Gastroesophageal sphincter (tissue), 4 donors: ENCODE data around the gene SPARCL1. TPM values are rescaled to one million over a fixed set of nuclear protein-coding genes. Genes with fewer than 3 reads are reported as not detected.

Source experiments
- ATAC-seq: fragments of 150-250 bp; one replicate; pipeline ENCODE4 v1.9.1; 2016; ENCODE audit warnings: mild to moderate bottlenecking, moderate library complexity
- H3K27ac ChIP-seq, 4 donors: fragments of 200-600 bp; sonication (generic) in 3 of 4; 1 replicate in 3 of 4; 2 replicates in 1 of 4; pipeline ENCODE4 v1.5.1; 2016 to 2019
- H3K27me3 ChIP-seq: fragments of 200-600 bp; sonication (generic); one replicate; pipeline ENCODE4 v1.5.1; 2019
- H3K36me3 ChIP-seq, 2 donors: fragments of 200-600 bp; sonication (generic); one replicate each; pipeline ENCODE4 v1.5.1; 2019; ENCODE audit warnings: control low read depth in 1 of 2
- H3K4me1 ChIP-seq, 3 donors: fragments of 200-600 bp; sonication (generic); 1 replicate in 2 of 3; 2 replicates in 1 of 3; pipeline ENCODE4 v1.5.1; 2016 to 2019; ENCODE audit warnings: control low read depth in 2 of 3
- H3K4me3 ChIP-seq, 2 donors: fragments of 200-600 bp; sonication (generic); one replicate each; pipeline ENCODE4 v1.5.1; 2019; ENCODE audit warnings: mild to moderate bottlenecking in 1 of 2, moderate library complexity in 1 of 2
- H3K9me3 ChIP-seq, 3 donors: fragments of 200-600 bp; sonication (generic); one replicate each; pipeline ENCODE4 v1.5.1; 2017 to 2019; ENCODE audit warnings: control low read depth in 2 of 3
- EP300 ChIP-seq: sonication (generic); formaldehyde crosslinking; IDR thresholded peaks from one replicate; pipeline ENCODE4 v1.6.1; 2017; ENCODE audit warnings: antibody characterized with exemption, mild to moderate bottlenecking
- POLR2A ChIP-seq, 2 donors: fragments of 450-650 bp; IDR thresholded peaks; one replicate each; pipeline ENCODE4 v1.6.1; 2017; ENCODE audit warnings: antibody characterized with exemption in 2 of 2, mild to moderate bottlenecking in 2 of 2, moderate library complexity in 1 of 2
- POLR2AphosphoS5 ChIP-seq: sonication (generic); formaldehyde crosslinking; IDR thresholded peaks from one replicate; pipeline ENCODE4 v1.6.1; 2017; ENCODE audit warnings: antibody characterized with exemption
- WGBS, 2 donors: methylation state at CpG; one replicate each; pipeline ENCODE4 v1.1.5; 2018; ENCODE audit warnings: low coverage in 1 of 2; 5-methylcytosine and 5-hydroxymethylcytosine counted together
- total RNA-seq, 4 donors: library from RNA; depleted of rRNA; stranded (reverse); fragments of >200 nt; gene quantifications; one replicate each; pipeline ENCODE4 v1.1.0, GENCODE V29; 2016
- TF ChIP-seq, protein P1 (sequence below), 4 experiments: fragments of 200-600 bp in 2 of 4; fragments of 450-650 bp in 2 of 4; sonication (generic) in 1 of 4; IDR thresholded peaks; one replicate each; pipeline ENCODE4 v1.5.1; 2017 to 2019; ENCODE audit warnings: antibody characterized with exemption in 4 of 4, mild to moderate bottlenecking in 2 of 4, moderate library complexity in 2 of 4

SPARCL1 gene
- total RNA-seq, 4 donors from 2014 or later: 1,558 to 2,335 (median 1,828) TPM

DNA sequence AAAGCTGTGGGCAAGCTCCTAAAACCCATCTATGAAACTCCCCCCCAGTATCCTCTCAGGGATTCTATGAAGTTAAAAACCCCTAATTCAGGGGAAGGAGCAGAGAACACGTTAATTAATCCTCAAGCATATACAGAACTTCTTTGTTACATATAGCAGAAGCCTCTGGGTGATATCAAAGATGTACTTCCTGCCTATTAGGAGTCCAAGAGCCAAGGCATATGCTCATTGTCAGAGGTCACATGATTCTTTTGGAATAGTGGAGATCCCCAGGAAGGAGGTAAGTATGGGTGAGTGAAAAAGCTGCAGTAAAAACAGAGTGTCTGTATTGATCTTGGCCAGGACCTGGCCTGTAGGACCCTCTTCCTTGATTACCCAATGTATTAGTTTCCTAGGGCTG, 2.9 kb upstream of the SPARCL1 start:
- H3K4me3 ChIP-seq: no peak overlapping the region
- H3K36me3 ChIP-seq: no peaks in the 10 kb centered on the region
- TF ChIP-seq POLR2AphosphoS5: no peak
- no peak for TF ChIP-seq POLR2A (IDR thresholded peaks at IDR 0.05)
- peaks cover 0 to 28% (median 23%) of the 10 kb centered on the region in 3 donors for H3K4me1 ChIP-seq
- ATAC-seq: no peak
- H3K27me3 ChIP-seq: no peaks in the 10 kb centered on the region
- peak overlapping the region; percentile 91 to 99 (median 96) for H3K27ac ChIP-seq
- 39 to 40% methylated on average over 1 of the region's 1 CpG for WGBS, 2 donors
- no peaks in the 10 kb centered on the region for H3K9me3 ChIP-seq

DNA sequence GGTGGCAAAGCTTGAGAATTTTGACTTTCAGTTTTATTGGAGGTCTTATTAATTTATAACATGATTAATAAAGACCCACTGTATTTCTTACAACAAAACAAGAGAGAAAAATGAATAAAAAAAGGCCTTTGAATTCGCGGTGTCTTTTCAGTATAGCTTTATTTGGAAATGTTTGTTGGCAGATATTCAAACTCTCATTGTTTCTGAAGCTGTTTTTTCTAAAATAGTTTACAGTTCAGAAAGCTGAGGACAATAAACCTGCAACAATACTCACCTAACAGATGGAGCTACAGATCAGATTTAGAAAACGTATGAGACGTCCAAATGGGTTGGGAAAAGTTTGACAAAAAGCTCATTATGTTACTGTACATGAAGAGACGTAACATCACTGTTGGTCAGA, 2.4 kb upstream of the SPARCL1 start:
- H3K36me3 ChIP-seq: no peaks in the 10 kb centered on the region
- H3K4me1 ChIP-seq: peaks cover 0 to 28% (median 23%) of the 10 kb centered on the region in 3 donors
- H3K9me3 ChIP-seq: no peaks in the 10 kb centered on the region
- H3K27me3 ChIP-seq: no peaks in the 10 kb centered on the region
- H3K4me3 ChIP-seq: no peak overlapping the region
- peak overlapping the region; percentile 91 to 99 (median 96) for H3K27ac ChIP-seq
- 29 to 52% methylated on average over 5 of the region's 5 CpGs for WGBS, 2 donors
- no peak for TF ChIP-seq POLR2A (IDR thresholded peaks at IDR 0.05)
- TF ChIP-seq, protein P1, sequence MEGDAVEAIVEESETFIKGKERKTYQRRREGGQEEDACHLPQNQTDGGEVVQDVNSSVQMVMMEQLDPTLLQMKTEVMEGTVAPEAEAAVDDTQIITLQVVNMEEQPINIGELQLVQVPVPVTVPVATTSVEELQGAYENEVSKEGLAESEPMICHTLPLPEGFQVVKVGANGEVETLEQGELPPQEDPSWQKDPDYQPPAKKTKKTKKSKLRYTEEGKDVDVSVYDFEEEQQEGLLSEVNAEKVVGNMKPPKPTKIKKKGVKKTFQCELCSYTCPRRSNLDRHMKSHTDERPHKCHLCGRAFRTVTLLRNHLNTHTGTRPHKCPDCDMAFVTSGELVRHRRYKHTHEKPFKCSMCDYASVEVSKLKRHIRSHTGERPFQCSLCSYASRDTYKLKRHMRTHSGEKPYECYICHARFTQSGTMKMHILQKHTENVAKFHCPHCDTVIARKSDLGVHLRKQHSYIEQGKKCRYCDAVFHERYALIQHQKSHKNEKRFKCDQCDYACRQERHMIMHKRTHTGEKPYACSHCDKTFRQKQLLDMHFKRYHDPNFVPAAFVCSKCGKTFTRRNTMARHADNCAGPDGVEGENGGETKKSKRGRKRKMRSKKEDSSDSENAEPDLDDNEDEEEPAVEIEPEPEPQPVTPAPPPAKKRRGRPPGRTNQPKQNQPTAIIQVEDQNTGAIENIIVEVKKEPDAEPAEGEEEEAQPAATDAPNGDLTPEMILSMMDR (IDR thresholded peaks at IDR 0.05): no peak
- ATAC-seq: no peak

DNA sequence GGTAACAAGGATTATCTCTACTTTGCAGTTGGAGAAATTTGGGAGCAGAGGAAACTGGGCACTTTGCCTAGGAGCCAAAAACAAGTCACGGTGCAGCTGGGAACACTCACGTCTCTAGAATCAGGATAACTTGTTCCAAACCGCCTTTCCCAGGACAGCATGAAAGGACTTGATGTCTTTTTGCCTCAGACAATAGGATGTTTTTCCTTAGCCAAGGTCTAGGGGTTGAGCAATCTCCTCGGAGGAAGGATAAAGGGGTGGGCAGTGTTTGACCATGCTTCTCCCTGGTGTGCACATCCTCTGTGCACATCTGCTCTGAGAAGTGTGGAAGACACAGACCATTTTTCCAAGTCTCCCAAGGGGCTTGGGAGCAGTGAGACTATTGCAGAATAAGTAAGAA, 1.7 kb upstream of the SPARCL1 start:
- Histone ChIP-seq H3K27ac (peak overlapping the region; percentile 91 to 99 (median 96)), H3K4me3 (peak overlapping the region in 1 of 2 donors; percentile 57), H3K9me3 (no peaks in the 10 kb centered on the region), H3K27me3 (no peaks in the 10 kb centered on the region), H3K4me1 (peaks cover 0 to 28% (median 23%) of the 10 kb centered on the region in 3 donors), H3K36me3 (no peaks in the 10 kb centered on the region)
- TF ChIP-seq EP300: peak; percentile 96
- peak; percentile 99 for TF ChIP-seq POLR2AphosphoS5
- TF ChIP-seq, protein P1 (IDR thresholded peaks at IDR 0.05): no peak
- TF ChIP-seq POLR2A (IDR thresholded peaks at IDR 0.05): peak; percentile 62
- peak; percentile 93 for ATAC-seq
- WGBS, 2 donors: 6 to 16% methylated on average over 4 of the region's 4 CpGs

DNA sequence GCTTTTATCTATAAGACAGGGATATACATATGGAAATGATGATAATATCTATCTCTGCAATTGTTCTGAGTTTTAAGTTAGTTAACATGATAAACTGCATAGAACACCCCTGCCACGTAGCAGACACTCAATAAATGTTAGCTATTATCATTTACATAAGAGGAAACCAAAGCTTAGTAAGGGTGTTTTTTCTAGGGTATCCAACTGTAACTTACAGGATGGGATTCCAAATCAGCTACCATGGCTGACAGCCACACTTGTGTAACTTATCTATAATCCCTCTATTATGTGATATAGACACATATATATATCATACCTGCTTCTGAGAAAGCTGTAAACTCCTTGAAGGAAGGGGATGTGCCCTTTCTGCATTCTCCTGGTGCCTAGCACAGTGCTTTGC, 1.1 kb upstream of the SPARCL1 start:
- Histone ChIP-seq H3K36me3 (no peaks in the 10 kb centered on the region), H3K9me3 (no peaks in the 10 kb centered on the region), H3K4me1 (peaks cover 0 to 30% (median 23%) of the 10 kb centered on the region in 3 donors), H3K27me3 (no peaks in the 10 kb centered on the region), H3K27ac (peak overlapping the region; percentile 91 to 99 (median 96)), H3K4me3 (peak overlapping the region; percentile 57 to 91)
- no peak for ATAC-seq
- 0 to 15% methylated on average over 1 of the region's 1 CpG for WGBS, 2 donors
- TF ChIP-seq EP300 (no peak), POLR2AphosphoS5 (no peak), POLR2A (IDR thresholded peaks at IDR 0.05) (no peak)
- TF ChIP-seq, protein P1 (IDR thresholded peaks at IDR 0.05): no peak

DNA sequence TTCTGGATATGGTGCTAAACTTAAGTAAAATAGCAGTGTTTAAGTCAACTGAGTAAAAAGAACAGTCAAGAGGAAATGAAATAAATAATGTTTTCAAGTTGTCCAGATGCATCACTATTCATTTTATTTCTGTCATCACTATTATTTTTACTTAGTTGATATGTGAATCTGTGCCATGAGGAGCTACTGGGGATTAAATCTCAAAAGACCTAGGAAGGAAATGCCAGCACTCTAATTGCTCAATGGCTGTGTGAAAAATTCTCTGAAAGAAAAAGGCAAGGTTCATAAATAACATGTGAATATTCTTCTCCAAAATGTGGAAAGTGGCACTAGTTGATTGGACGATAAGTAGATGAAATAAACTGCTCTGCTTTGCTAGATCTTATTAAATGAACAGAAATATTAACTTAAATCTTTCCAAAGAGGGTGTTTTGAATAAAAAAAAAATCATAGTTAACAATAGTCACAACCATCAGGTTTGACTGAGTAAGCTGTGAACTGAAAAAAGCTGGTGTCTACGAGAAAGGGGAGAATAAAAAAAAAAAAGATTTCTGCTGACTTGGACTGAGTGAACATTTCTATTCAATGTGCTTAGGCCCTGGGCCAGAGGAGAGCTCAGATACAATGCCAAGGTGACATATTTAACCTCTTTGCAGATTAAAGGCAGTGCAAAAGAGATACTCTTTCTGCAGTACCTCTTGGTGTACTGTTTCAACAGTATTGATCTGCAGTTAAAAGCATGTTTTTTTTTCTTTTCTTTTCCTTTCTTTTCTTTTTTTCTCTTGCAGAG, 1.6 kb downstream of the SPARCL1 start:
- TF ChIP-seq POLR2A (IDR thresholded peaks at IDR 0.05) (peak in 1 of 2 donors; percentile 25), POLR2AphosphoS5 (peak; percentile 51)
- TF ChIP-seq, protein P1 (IDR thresholded peaks at IDR 0.05): no peak
- peaks cover 0 to 56% (median 27%) of the 10 kb centered on the region in 3 donors for H3K4me1 ChIP-seq
- no peaks in the 10 kb centered on the region for H3K9me3 ChIP-seq
- peak overlapping the region; percentile 57 to 91 for H3K4me3 ChIP-seq
- WGBS, 2 donors: 0 to 5% methylated on average over 2 of the region's 2 CpGs
- ATAC-seq: no peak
- H3K36me3 ChIP-seq: no peaks in the 10 kb centered on the region
- no peaks in the 10 kb centered on the region for H3K27me3 ChIP-seq
- H3K27ac ChIP-seq: peak overlapping the region; percentile 91 to 99 (median 96)
